ENCODE data around the gene PODNL1.

The PODNL1 gene

DNA sequence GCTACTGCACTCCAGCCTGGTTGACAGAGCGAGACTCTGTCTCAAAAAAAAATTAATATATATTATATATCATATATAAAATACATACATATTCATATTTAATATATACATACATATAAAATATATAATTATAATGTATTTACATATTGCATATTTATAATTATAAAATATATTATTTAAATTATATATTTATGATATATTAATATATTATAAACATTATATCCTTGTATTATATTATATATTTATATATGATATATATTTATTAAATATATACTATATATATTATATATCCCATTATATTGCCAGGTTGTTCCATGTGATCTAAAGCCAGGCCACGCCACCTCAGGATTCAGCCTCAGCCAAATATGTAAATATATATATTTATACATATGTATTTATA lies 42.0 kb downstream of the PODNL1 start:
- FAIRE-seq = peak; percentile 87
- DNase-seq (ENCODE audit: low spot score) = no peak

DNA sequence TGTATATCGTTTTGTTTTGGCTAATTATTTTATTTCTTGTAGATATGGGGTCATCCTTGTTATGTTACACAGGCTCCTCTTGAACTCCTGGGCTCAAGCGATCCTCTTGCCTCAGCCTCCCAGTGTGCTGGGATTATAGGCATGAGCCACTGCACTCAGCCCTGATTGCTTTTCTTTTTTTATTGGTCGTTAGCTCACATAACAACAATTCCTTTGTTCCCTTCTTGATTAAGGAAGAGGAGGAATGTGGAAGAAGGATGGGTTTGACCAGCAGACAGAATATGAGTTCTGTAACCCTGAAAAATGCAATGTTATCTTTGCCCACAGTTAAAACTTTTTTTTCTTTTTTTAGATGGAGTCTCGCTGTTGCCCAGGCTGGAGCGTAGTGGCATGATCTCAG lies 43.7 kb downstream of the PODNL1 start:
- FAIRE-seq (no peak), DNase-seq (ENCODE audit: low spot score) (no peak)

DNA sequence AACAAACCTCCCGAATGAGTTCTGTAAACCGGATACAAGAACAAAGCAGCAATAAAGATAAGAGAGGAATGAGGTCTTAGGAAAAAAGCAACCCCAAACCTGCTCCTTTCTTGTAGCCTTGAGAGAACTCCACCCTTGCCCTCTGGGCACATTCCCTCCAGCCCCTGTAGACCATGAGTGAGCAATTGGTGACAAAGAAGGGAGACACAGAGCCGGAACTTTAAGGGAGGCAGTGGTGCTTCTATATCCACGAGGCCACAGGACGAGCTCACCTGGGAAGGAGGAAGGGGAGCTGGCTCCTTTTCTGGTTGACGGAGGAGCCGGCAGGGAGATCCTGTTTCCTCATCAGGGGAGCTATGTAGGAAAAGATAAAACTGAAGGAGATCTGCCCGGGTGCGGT lies 45.3 kb downstream of the PODNL1 start:
- FAIRE-seq (no peak), DNase-seq (ENCODE audit: low spot score) (no peak)

DNA sequence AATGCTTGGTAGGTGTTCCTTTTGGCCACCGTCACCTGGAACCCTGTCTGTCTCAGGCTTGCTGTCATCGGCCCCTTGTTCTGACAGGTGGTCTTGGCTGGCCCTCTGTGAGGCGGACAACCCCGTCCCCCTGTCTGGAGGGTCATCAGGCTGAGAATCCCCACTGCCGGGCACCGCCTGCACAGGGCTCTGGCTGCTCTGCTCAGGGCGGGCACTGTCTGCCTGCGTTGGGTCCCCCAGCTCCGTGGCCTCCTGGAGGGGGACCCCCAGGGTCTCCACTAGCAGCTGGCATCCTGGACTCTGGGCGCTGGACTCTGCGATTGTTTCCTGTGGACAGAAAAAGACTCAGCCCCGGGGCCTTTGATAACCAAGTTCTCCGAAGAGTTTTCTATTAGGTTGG lies 48.1 kb downstream of the PODNL1 start:
- FAIRE-seq = no peak
- no peak for DNase-seq (ENCODE audit: low spot score)

DNA sequence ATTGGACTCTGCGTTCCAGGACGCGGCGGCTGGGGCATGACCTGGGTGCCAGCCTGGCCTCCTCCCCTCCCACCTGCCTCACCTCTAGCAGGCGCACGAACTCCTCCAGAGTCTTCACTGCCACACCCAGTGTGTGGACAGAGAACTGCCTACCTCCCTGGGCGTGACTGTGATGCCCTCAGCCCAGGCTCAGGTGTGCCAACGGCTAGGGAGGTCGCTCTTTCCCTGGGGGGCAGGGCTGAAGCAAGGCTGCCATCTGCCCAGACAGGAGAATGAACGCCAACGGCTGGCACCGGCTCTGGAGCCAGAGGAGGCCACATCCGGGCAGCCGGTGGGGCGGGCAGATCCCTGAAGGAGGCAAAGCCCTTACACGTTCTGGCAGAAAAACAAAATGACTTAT lies 49.9 kb downstream of the PODNL1 start:
- no peak for FAIRE-seq
- DNase-seq (ENCODE audit: low spot score) = no peak

DNA sequence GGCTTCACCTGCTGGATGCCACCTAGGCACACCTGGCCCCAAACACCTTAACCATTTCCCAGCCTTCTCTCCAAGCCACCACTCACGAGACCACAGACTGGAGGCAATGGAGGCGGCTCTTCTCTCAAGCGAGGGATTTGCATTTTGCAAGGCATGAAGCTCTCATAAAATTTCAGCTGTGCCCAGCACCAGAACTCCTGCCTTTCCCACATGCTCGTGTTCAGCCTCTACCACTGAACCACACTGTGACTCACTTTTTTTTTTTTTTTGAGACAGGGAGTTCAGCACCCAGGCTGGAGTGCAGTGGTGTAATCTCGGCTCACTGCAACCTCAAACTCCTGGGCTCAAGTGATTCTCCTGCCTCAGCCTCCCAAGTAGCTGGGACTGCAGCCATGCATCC lies 50.7 kb downstream of the PODNL1 start:
- peak; percentile 18 for FAIRE-seq
- peak; percentile 6 for DNase-seq (ENCODE audit: low spot score)

DNA sequence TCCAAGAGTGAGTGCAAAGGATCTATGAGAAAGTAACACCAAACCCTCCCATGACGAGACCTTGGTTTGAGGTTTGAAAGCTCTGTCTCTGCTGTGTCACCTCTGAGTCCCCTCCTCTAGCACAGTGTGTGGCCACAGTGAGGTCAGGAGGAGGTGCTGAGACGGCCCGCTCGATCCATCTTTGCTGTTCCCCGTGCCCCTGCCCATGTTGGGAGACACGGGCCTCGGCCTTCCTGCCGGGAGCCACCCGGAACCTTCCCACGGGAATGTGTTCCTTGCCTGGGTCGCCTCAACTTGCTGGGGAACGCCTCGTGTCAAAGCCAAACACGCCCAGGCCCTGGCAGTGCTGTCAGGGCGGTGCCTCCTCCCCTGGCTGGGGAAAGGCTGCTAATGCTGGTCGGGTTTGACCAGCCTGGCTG lies 51.2 kb downstream of the PODNL1 start:
- FAIRE-seq (no peak), DNase-seq (ENCODE audit: low spot score) (no peak)

DNA sequence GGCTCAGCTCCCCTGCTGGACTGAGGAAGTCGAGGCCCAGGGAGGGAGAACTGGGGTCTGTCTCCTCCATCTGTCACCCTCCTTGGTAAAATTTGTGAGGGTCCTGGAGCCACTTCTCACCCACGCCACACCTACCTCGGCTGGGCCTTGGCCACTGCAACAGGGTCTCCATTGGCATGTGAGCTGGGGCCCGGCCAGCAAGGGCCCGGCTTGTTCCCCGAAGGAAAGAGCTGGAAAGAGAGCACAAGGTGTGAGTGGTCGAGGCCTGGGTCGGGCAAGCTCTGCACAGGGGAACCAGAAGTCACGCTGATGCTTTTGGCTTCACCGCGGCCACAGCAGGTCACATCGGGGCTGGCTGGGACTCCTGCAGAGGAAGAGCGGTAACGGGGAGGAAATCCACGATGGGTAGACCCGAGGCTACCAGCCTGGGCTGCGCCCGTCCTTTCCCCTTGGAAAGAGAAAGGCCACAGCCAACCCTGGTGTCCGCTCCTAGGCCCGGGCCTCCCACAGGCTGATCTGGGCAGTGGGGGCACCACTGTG lies 52.3 kb downstream of the PODNL1 start:
- DNase-seq (ENCODE audit: low spot score) (no peak), FAIRE-seq (no peak)

DNA sequence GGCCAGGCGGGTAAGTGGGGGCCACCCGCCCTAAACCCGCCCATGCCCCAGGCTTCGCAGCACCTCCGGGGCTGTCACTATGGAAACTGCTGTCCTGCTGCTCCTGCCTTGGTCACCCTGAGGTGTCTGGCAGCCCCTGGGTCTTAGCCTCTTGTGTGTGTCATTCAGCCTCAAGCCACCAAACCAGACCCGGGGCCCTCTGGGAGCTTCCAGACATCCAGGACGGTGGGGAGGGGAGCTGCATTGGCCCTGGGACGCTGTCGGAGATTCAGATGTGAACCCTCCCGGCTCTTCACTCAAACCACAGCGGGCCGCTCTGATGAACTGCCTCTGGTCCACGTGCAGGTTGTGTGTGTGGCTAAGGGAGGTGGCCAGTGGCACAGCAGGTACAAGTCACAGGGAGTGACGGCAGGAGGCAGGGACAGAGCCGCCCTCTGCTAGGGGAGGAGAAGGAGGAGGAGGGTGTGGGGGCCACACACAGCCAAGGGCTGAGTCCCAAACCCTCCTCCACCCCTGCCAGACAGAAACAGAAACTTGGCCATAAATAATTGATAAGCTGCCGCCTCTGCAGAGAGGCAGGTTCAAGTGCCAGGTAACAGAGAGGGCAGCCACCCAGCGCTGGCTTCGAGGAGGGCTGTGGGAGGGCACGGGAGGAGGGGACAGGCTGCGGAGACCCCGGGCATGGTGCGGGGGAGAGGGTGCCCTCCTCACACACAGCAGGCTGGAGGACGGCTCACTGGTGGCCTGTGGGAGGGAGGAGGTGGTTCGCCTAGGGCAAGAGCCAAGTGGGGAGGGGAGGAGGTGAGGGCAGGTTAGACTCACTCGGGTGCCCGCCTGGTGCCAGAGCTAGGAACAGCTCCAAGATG lies 53.3 kb downstream of the PODNL1 start:
- FAIRE-seq = no peak
- no peak for DNase-seq (ENCODE audit: low spot score)

DNA sequence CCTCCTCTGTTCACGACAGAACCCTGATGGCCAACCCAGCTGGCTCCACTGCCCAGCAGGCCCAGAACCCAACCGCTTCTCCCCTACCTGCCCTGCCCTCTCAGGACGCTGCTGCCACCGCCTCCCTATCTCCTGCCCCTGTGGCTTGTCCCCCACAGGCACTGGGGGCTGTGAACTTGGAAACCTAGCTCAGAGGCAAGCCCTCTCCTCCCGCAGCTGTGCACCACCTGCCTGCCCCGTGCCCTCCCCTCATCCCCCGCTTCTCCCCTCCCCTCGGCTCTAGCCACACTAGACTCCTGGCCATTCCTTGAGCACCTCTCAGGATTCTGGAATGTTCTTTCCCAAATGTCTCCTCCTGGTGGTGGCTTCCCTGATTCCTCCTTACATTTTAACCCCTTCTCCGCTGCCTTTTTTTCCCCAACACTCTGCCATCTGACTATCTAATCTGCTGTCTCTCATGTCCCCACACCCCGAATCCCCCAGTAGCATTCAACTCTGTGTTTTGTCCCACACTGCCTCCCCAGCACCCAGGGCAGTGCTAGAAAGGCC lies 54.6 kb downstream of the PODNL1 start:
- DNase-seq (ENCODE audit: low spot score) (no peak), FAIRE-seq (no peak)

DNA sequence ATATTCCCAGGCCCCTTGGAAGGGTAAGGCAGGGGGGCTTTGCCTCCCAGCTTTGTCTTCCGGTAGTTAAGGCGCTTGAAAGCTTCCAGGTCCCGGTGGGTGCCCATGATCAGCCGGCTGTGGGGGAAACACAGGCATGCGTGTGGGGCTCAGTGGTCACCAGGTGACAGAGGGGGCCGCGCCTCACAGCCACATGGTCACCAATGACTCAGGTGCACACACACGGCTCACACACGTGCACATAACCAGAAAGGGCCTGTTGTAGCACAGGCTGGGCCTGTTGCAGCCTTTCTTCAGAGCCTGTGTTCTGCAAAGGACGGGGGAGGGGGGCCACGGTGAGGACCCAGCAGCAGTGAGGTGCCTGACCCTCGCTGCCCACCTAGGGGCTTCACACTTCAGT lies 55.4 kb downstream of the PODNL1 start:
- DNase-seq (ENCODE audit: low spot score) (no peak), FAIRE-seq (no peak)

DNA sequence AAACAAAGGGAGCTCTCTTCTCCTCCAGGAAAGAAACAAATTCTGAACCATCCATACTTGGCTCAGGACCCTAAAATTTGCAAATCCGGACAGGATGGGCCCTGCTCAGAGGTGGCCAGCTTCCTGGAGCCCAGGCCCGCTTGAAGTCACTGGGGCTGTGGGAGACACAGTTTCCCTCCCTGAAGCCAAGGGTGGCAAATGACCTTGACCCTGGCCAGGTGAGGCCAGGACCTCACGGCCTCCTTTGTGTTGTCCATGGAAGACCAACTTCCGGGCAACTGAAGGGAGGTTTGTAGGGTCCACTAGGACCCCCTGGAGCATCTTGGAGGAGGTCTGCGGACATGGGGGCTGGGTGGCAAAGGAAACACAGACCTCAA lies 55.8 kb downstream of the PODNL1 start:
- FAIRE-seq (no peak), DNase-seq (ENCODE audit: low spot score) (no peak)

DNA sequence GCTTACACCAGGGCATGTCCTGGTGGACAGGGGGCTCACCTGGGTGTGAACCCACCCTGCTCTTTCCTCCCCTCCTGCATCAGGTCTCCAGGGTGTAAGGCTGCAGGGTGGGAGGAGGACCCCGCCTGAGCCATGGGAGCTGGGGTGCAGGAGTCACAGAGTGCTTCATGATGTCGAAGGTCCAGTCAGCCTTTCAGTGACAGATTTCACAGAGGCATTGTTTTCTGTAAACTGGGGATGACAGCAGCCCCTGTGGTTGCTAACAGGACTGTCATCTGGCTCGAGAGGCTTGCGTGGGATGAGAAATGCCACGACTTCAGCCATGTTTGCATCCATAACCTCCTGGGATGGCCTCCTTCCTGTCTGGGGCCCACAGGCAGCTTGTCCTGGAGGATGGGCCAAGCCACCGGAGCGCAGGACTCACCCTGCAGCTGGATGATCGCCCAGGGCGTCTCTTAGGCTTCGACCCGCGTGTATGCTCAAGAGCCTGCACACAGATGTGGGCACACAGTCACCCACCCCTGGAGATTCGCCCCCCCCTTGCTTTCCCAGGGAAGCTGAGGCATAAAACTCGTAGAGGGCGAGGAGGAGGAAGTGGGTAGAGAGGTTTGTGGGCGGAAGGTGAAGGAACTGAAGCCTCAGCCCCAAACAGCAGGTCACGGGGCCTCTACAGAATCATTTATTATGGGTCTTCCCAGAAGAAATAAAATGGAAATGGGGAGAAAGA lies 56.4 kb downstream of the PODNL1 start:
- no peak for FAIRE-seq
- no peak for DNase-seq (ENCODE audit: low spot score)

DNA sequence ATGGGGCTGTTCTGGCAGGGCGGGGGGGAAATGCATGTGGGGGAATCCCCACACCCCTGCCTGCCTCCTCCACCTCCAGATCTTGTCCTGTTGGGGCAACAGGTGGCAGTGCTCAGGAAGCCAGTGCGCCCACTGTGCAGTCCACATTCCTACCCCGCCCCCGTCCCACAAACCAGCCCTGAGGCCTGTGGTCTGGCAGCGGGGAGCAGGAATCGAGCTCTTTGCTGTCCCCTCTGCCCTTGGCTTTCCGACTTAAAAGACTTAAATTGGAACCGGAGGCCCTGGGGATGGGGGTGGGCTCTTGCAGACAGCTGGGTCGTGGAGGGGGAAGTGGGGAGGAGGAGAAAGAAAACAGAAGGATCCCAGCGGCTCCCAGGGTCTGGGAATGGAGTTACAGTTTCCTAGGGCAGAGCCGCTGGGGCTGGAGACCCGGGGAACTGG lies 56.9 kb downstream of the PODNL1 start:
- no peak for DNase-seq (ENCODE audit: low spot score)
- FAIRE-seq = no peak
